GM18870 (cell line): Measurements from ENCODE around the gene TMEM242.

Experiments
- ATAC-seq: cut with Tn5 transposase; IDR thresholded peaks from one replicate; pipeline ENCODE4 v1.9.1; 2021; ENCODE audit warnings: moderate library complexity; ENCODE audit not compliant: unreplicated experiment

The TMEM242 gene

GRCh38 chr6:157272866-157273755 lies 50.2 kb downstream of the TMEM242 start:
- no peak for ATAC-seq

- ATAC-seq, result no peak
Observed at GRCh38 chr6:157272372-157272771, 50.9 kb downstream of the TMEM242 start.

GRCh38 chr6:157271911-157272310 lies 51.4 kb downstream of the TMEM242 start:
- no peak for ATAC-seq

GRCh38 chr6:157271441-157271840 lies 51.9 kb downstream of the TMEM242 start:
- ATAC-seq, result no peak

GRCh38 chr6:157270916-157271315 lies 52.4 kb downstream of the TMEM242 start:
- no peak for ATAC-seq

GRCh38 chr6:157270308-157270707 lies 53.0 kb downstream of the TMEM242 start:
- ATAC-seq, result no peak

GRCh38 chr6:157269261-157269794 lies 54.0 kb downstream of the TMEM242 start:
- ATAC-seq, result no peak

- no peak for ATAC-seq
Observed at GRCh38 chr6:157268835-157269234, 54.5 kb downstream of the TMEM242 start.

GRCh38 chr6:157268396-157268795 lies 54.9 kb downstream of the TMEM242 start:
- ATAC-seq, result no peak

GRCh38 chr6:157267654-157268053 lies 55.7 kb downstream of the TMEM242 start:
- no peak for ATAC-seq

GRCh38 chr6:157267109-157267611 lies 56.2 kb downstream of the TMEM242 start:
- ATAC-seq, result no peak

GRCh38 chr6:157266274-157267101 lies 56.8 kb downstream of the TMEM242 start:
- ATAC-seq, result no peak

- ATAC-seq, result no peak
Observed at GRCh38 chr6:157265635-157266034, 57.7 kb downstream of the TMEM242 start.

- ATAC-seq, result no peak
Observed at GRCh38 chr6:157265186-157265585, 58.1 kb downstream of the TMEM242 start.

- no peak for ATAC-seq
Observed at GRCh38 chr6:157264701-157265100, 58.6 kb downstream of the TMEM242 start.

- no peak for ATAC-seq
Observed at GRCh38 chr6:157263881-157264397, 59.4 kb downstream of the TMEM242 start.

- no peak for ATAC-seq
Observed at GRCh38 chr6:157263146-157263545, 60.2 kb downstream of the TMEM242 start.

GRCh38 chr6:157261606-157262005 lies 61.7 kb downstream of the TMEM242 start:
- no peak for ATAC-seq

- no peak for ATAC-seq
Observed at GRCh38 chr6:157260735-157261410, 62.4 kb downstream of the TMEM242 start.

- ATAC-seq, result no peak
Observed at GRCh38 chr6:157259443-157259842, 63.9 kb downstream of the TMEM242 start.

- ATAC-seq, result no peak
Observed at GRCh38 chr6:157258878-157259277, 64.4 kb downstream of the TMEM242 start.
